Left lung (tissue), 10 donors: ENCODE measurements around the gene ZNF101. TPM values are rescaled to one million over a fixed set of nuclear protein-coding genes. Genes with fewer than 3 reads are reported as not detected.
A peak's percentile ranks its signal among the peaks of the same experiment; 100 is the strongest.

Experiments used
- ATAC-seq: fragments of 200-7000 bp; cut with Tn5 transposase; one replicate; pipeline ENCODE4 v1.9.1; 2020; ENCODE audit warnings: moderate library complexity
- DNase-seq, 4 donors: peaks; one replicate each; pipeline ENCODE4 v3.0.0-alpha.2; 2013 to 2020
- H3K27ac ChIP-seq, 2 donors: fragments of 200-600 bp; sonication (generic) in 1 of 2; one replicate each; pipeline versions ENCODE4 v1.5.0 to v1.8.0; 2020 to 2021
- H3K27me3 ChIP-seq, 2 donors: fragments of 200-600 bp; sonication (generic) in 1 of 2; one replicate each; pipeline versions ENCODE4 v1.5.0 to v1.8.0; 2020 to 2021
- H3K36me3 ChIP-seq, 2 donors: fragments of 200-600 bp; sonication (generic) in 1 of 2; one replicate each; pipeline versions ENCODE4 v1.5.0 to v1.8.0; 2020 to 2021
- H3K4me1 ChIP-seq, 2 donors: fragments of 200-600 bp; one replicate each; pipeline ENCODE4 v1.8.0; 2021
- H3K4me3 ChIP-seq, 2 donors: fragments of 200-600 bp; sonication (generic) in 1 of 2; one replicate each; pipeline versions ENCODE4 v1.5.0 to v1.8.0; 2020 to 2021; ENCODE audit warnings: mild to moderate bottlenecking in 1 of 2
- H3K9me3 ChIP-seq, 2 donors: fragments of 200-600 bp; sonication (generic) in 1 of 2; one replicate each; pipeline versions ENCODE4 v1.5.0 to v1.8.0; 2020 to 2021
- intact Hi-C, 2 donors: fragments of 100-400 bp; cut with DNase I; formaldehyde crosslinking; loops; one replicate each; pipeline versions ENCODE4 v1.11.2 to v1.14.2; 2022
- polyA plus RNA-seq, 6 donors: library from polyadenylated mRNA; unstranded; fragments of 120-200 nt; gene quantifications; one replicate each; pipeline ENCODE4 v1.2.1, GENCODE V29; 2013; ENCODE audit not compliant: insufficient read length in 6 of 6
- total RNA-seq, 2 donors: library from RNA; stranded (reverse); fragmentation: NEBNext Ultra II Directional; extraction: Animal tissue kit (Norgen Biotek cat#: 25700); gene quantifications; one replicate each; pipeline ENCODE4 v1.2.1, GENCODE V29; 2021
- TF ChIP-seq, protein P1 (sequence below), 2 donors: fragments of 200-600 bp; sonication (generic) in 1 of 2; IDR thresholded peaks; one replicate each; pipeline versions ENCODE4 v1.5.0 to v1.8.0; 2021; ENCODE audit warnings: antibody characterized with exemption in 2 of 2
- donor health status: DM: no; HTN: yes; CAD: no.
- donor health status: DM: no; HTN: no; CAD: no.

The ZNF101 gene
- total and polyA plus RNA-seq, 8 donors = 9.7 to 17.5 (median 13.5) TPM

DNA sequence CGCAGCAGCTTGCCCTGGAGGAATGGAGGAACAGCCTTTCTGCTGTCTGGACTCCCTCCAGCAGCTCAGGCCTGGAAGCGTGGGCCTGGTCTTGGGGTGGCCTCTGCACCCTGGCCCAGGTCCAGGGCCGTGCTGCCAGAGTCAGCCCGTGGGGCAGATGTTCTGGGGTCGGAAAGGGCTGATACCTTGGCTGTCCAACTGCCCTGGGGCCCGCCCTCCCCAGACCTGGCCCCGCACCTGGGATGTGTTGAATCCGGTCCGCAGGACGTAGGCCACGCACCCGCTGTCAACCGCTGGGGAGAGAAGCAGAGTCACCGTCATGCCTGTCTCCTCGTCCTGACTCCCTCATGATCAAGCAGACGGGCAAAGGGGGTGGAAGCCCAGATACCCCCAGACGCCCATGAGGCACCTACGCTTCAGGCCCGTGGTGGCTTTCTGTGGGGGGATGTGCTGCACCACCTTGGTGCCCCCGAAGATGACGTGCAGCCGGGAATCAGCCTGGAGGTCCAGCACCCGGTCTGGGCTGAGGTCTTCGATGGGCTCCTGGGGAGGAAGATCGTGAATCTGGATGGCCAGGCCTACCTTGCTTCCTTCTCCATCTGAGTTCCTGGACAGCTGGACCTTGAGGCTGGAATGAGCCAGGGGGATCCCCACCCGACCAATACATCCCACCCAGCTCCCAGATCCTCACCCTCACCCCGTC lies 12.8 kb upstream of the ZNF101 start:
- TF ChIP-seq, protein P1, sequence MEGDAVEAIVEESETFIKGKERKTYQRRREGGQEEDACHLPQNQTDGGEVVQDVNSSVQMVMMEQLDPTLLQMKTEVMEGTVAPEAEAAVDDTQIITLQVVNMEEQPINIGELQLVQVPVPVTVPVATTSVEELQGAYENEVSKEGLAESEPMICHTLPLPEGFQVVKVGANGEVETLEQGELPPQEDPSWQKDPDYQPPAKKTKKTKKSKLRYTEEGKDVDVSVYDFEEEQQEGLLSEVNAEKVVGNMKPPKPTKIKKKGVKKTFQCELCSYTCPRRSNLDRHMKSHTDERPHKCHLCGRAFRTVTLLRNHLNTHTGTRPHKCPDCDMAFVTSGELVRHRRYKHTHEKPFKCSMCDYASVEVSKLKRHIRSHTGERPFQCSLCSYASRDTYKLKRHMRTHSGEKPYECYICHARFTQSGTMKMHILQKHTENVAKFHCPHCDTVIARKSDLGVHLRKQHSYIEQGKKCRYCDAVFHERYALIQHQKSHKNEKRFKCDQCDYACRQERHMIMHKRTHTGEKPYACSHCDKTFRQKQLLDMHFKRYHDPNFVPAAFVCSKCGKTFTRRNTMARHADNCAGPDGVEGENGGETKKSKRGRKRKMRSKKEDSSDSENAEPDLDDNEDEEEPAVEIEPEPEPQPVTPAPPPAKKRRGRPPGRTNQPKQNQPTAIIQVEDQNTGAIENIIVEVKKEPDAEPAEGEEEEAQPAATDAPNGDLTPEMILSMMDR (IDR thresholded peaks at IDR 0.05) = no peak
- Histone ChIP-seq H3K27me3 (no peaks in the 10 kb centered on the region), H3K4me1 (peaks cover 0 to under 1% of the 10 kb centered on the region in 2 donors), H3K36me3 (peaks cover 0 to 92% of the 10 kb centered on the region in 2 donors), H3K9me3 (no peaks in the 10 kb centered on the region), H3K27ac (no peak overlapping the region), H3K4me3 (no peak overlapping the region)
- peak in 1 of 4 donors; percentile 64 for DNase-seq
- intact Hi-C loops = no loop called here
- ATAC-seq = no peak

DNA sequence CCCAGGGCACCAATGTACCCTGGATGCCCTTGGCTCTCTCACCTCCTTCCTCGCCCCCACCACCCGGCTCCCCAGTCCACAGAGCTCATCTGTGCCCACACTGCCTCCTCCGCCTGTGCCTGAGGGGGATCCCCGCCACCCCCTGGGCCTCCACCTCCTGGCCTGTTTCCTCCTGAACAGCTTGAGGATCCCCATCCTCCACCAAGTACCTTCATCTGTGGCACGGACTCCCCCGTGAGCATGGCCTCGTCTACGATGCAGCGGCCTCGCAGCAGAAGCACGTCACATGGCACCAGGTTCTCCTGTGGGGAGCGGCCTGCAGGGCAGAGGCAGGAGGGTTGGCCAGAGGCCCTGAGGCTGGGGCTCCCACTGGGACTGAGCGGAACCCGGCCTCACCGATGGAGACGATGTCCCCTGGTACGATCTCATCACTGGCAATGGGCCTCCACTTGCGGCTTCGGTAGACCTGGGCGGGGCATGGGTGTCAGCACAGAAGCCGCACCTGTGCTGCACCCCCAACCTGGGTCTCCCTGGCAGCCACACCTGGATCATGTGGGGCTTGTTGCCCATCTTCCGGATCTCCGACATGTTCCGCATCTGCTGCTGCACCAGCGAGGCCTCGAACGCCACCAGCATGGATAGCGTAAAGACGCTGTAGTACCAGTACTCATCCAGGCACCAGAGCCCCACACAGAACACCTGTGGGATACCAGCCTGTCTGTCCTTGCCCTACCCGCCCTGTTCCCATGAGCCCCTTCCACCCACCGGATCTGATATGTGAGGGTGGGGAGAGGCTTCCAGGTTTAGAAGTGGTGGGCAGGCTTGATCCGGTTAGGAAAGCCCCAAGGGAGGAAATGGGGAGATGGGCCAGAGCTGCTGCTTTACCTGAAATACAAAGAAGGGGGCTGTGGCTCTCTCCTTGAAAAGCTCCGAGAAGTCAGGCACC lies 11.9 kb upstream of the ZNF101 start:
- Histone ChIP-seq H3K4me1 (peaks cover 0 to 10% of the 10 kb centered on the region in 2 donors), H3K36me3 (peaks cover 0 to 83% of the 10 kb centered on the region in 2 donors), H3K27ac (no peak overlapping the region), H3K27me3 (no peaks in the 10 kb centered on the region), H3K9me3 (no peaks in the 10 kb centered on the region), H3K4me3 (no peak overlapping the region)
- intact Hi-C loops = no loop called here
- peak in 1 of 4 donors; percentile 60 for DNase-seq
- TF ChIP-seq, protein P1 (IDR thresholded peaks at IDR 0.05) = no peak
- ATAC-seq = no peak

DNA sequence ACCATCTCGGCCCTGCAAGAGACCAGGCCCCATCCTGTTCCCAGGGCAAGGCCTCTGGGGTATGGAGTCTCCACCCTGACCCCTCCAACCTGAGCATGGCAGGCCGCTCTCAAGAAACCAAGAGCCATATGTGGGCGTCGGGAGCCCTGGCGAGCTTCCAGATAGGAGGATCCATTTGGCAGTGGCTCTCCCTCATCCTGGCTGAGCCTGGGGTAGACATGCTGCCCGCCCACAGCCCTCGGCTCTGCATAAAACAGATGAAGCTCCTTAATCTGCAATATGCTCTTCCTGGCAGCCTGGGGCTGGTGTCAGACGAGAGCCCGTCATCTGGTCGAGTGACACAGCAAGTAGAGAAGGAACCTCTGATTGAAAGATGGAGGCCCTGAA lies 11.2 kb upstream of the ZNF101 start:
- intact Hi-C loops = no loop called here
- DNase-seq (peak in 1 of 4 donors; percentile 46), ATAC-seq (no peak)
- Histone ChIP-seq H3K36me3 (peaks cover 0 to 76% of the 10 kb centered on the region in 2 donors), H3K9me3 (no peaks in the 10 kb centered on the region), H3K4me3 (no peak overlapping the region), H3K27me3 (no peaks in the 10 kb centered on the region), H3K4me1 (peaks cover 5 to 16% of the 10 kb centered on the region in 2 donors), H3K27ac (no peak overlapping the region)
- TF ChIP-seq, protein P1 (IDR thresholded peaks at IDR 0.05) = no peak

DNA sequence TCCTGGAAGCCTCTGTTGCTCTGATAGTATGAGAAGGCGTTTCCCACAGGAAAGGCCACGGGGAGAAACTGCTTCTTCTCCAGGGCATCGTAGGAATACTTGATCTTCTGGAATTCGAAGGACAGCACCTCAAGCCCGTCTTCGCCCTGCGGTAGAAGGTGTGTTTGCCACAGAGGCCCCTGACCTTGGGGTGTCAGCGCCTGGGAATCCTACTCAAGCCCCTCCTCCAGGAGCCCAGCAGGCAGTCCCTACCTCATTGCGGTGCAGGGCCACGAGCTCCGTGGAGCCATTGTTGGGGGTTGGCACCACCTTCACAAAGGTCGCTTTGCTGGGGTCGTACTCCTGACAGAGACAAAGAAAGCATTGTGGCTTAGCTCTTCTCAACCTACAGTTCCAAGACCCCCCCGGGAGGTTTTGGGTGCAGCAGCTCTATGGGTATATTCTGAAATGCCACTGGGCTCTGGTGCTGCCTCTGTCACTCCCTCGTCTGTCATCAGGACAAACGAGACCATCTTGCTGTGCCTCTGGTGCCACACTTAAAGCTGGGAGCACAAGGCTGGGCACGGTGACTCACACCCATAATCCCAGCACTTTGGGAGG lies 8.9 kb upstream of the ZNF101 start:
- Histone ChIP-seq H3K4me1 (peaks cover 12 to 29% of the 10 kb centered on the region in 2 donors), H3K36me3 (peaks cover 0 to 53% of the 10 kb centered on the region in 2 donors), H3K27ac (no peak overlapping the region), H3K4me3 (no peak overlapping the region), H3K9me3 (no peaks in the 10 kb centered on the region), H3K27me3 (no peaks in the 10 kb centered on the region)
- TF ChIP-seq, protein P1 (IDR thresholded peaks at IDR 0.05) = no peak
- intact Hi-C loops = no loop called here
- DNase-seq (peak in 1 of 4 donors; percentile 31), ATAC-seq (no peak)
